Liver (tissue), 9 donors: ENCODE data around the gene GP1BB. TPM values are rescaled to one million over a fixed set of nuclear protein-coding genes. Genes with fewer than 3 reads are reported as not detected.
"Not testable (repeated sequence)": the region's sequence is repeated elsewhere in the genome, so short reads cannot be mapped to it uniquely, and the experiment has no call there.

Experiments used
- DNase-seq: peaks from one replicate; pipeline ENCODE4 v3.0.0-alpha.2; 2017; ENCODE audit warnings: low spot score
- H3K27ac ChIP-seq, 2 donors: one replicate each; pipeline ENCODE4 v1.7.0; 2013; ENCODE audit warnings: inconsistent platforms in 2 of 2, low read length in 2 of 2, control low read depth in 1 of 2, low read depth in 1 of 2, mild to moderate bottlenecking in 1 of 2
- H3K27me3 ChIP-seq, 4 donors: one replicate each; pipeline versions ENCODE4 v1.6.1 to v1.7.0; 2013; ENCODE audit warnings: low read length in 3 of 4, inconsistent platforms in 1 of 4, mild to moderate bottlenecking in 1 of 4, moderate library complexity in 1 of 4; ENCODE audit not compliant: control insufficient read depth in 4 of 4, insufficient read depth in 4 of 4
- H3K36me3 ChIP-seq, 4 donors: one replicate each; pipeline versions ENCODE4 v1.6.1 to v1.7.0; 2013; ENCODE audit warnings: low read length in 3 of 4, mild to moderate bottlenecking in 3 of 4, low read depth in 1 of 4, moderate library complexity in 1 of 4; ENCODE audit not compliant: control insufficient read depth in 4 of 4, insufficient read depth in 3 of 4
- H3K4me1 ChIP-seq, 4 donors: one replicate each; pipeline versions ENCODE4 v1.6.1 to v1.7.0; 2013; ENCODE audit warnings: low read length in 3 of 4, mild to moderate bottlenecking in 3 of 4, moderate library complexity in 1 of 4; ENCODE audit not compliant: control insufficient read depth in 4 of 4, insufficient read depth in 4 of 4
- H3K4me3 ChIP-seq, 3 donors: one replicate each; pipeline versions ENCODE4 v1.6.1 to v1.7.0; 2013; ENCODE audit warnings: low read length in 3 of 3, control low read depth in 1 of 3, low read depth in 1 of 3, mild to moderate bottlenecking in 1 of 3
- H3K9ac ChIP-seq, 2 donors: one replicate each; pipeline ENCODE4 v1.7.0; 2013; ENCODE audit warnings: low read length in 2 of 2, mild to moderate bottlenecking in 2 of 2, moderate library complexity in 2 of 2, control low read depth in 1 of 2, low read depth in 1 of 2
- H3K9me3 ChIP-seq, 4 donors: one replicate each; pipeline versions ENCODE4 v1.6.1 to v1.7.0; 2013; ENCODE audit warnings: low read length in 3 of 4; ENCODE audit not compliant: control insufficient read depth in 4 of 4
- GABPA ChIP-seq, 2 donors: IDR thresholded peaks in 1 of 2; conservative IDR thresholded peaks in 1 of 2; 2 replicates each; pipeline ENCODE4 v1.6.1; 2016; ENCODE audit warnings: antibody characterized with exemption in 2 of 2, mild to moderate bottlenecking in 1 of 2, moderate library complexity in 1 of 2
- HNF4A ChIP-seq, 2 donors: conservative IDR thresholded peaks; 2 replicates each; pipeline ENCODE4 v1.6.1; 2016; ENCODE audit warnings: antibody characterized with exemption in 2 of 2, mild to moderate bottlenecking in 2 of 2
- RAD21 ChIP-seq, 2 donors: IDR thresholded peaks; 2 replicates each; pipeline ENCODE4 v1.6.1; 2016; ENCODE audit warnings: antibody characterized with exemption in 2 of 2, mild to moderate bottlenecking in 2 of 2
- REST ChIP-seq: IDR thresholded peaks from 2 replicates; pipeline ENCODE4 v1.6.1; 2016; ENCODE audit warnings: antibody characterized with exemption, mild to moderate bottlenecking
- YY1 ChIP-seq: IDR thresholded peaks from 2 replicates; pipeline ENCODE4 v1.6.1; 2016; ENCODE audit warnings: antibody characterized with exemption, mild to moderate bottlenecking
- WGBS: extraction: QIAGEN DNeasy Blood & Tissue Kit; methylation state at CpG from one replicate; pipeline ENCODE4 v1.1.7; 2013; 5-methylcytosine and 5-hydroxymethylcytosine counted together
- polyA plus RNA-seq, 2 donors: library from polyadenylated mRNA; stranded (reverse) in 1 of 2; unstranded in 1 of 2; fragments of 200-250 nt in 1 of 2; fragments of >200 nt in 1 of 2; fragmentation: Nextera tagmentation in 1 of 2; extraction: Ambion mirVana in 1 of 2; gene quantifications; one replicate each; pipeline versions ENCODE4 v1.2.1 to v1.2.3, GENCODE V29; 2013 to 2015
- total RNA-seq, 2 donors: library from RNA; depleted of rRNA; stranded (reverse); fragments of >200 nt; gene quantifications; one replicate each; pipeline ENCODE4 v1.2.3, GENCODE V29; 2014
- donor health status: healthy.
- donor health status: healthy.
- donor health status: healthy.
- donor health status: healthy.
- donor health status: healthy.

The GP1BB gene
- total and polyA plus RNA-seq, 4 donors, result 0.38 to 5.7 (median 0.51) TPM; not detected in 1

- no peaks in the 10 kb centered on the region for H3K9me3 ChIP-seq
- WGBS, result 9% methylated on average over 89 of the region's 89 CpGs
- no peak overlapping the region for H3K9ac ChIP-seq
- no peak for DNase-seq
- H3K36me3 ChIP-seq, result no peaks in the 10 kb centered on the region
- H3K4me1 ChIP-seq, result peaks cover 15 to 23% (median 16%) of the 10 kb centered on the region in 4 donors
- no peak overlapping the region for H3K27ac ChIP-seq
- H3K4me3 ChIP-seq, result peak overlapping the region in 1 of 3 donors; percentile 29
- TF ChIP-seq GABPA (IDR thresholded peaks at IDR 0.05 in 1 of 2, conservative IDR thresholded peaks at IDR 0.05 in 1 of 2) (no peak), RAD21 (IDR thresholded peaks at IDR 0.05) (no peak), HNF4A (conservative IDR thresholded peaks at IDR 0.05) (no peak), YY1 (no peak)
- peaks cover 0 to 8% (median 5%) of the 10 kb centered on the region in 4 donors for H3K27me3 ChIP-seq
Measured at GRCh38 chr22:19723983-19724827, 866 bp downstream of the GP1BB start.

GRCh38 chr22:19724927-19725661 lies 1.8 kb downstream of the GP1BB start:
- no peaks in the 10 kb centered on the region for H3K9me3 ChIP-seq
- peaks cover 0 to 8% (median 5%) of the 10 kb centered on the region in 4 donors for H3K27me3 ChIP-seq
- H3K36me3 ChIP-seq, result no peaks in the 10 kb centered on the region
- no peak for DNase-seq
- no peak overlapping the region for H3K9ac ChIP-seq
- 76% methylated on average over 45 of the region's 45 CpGs for WGBS
- H3K27ac ChIP-seq, result no peak overlapping the region
- no peak overlapping the region for H3K4me3 ChIP-seq
- TF ChIP-seq REST (no peak), HNF4A (conservative IDR thresholded peaks at IDR 0.05) (no peak)
- peaks cover 15 to 23% (median 16%) of the 10 kb centered on the region in 4 donors for H3K4me1 ChIP-seq

GRCh38 chr22:19726064-19726788 lies 2.9 kb downstream of the GP1BB start:
- peaks cover 15 to 32% (median 19%) of the 10 kb centered on the region in 4 donors for H3K4me1 ChIP-seq
- H3K4me3 ChIP-seq, H3K9me3 ChIP-seq, DNase-seq, H3K27ac ChIP-seq, H3K9ac ChIP-seq, H3K27me3 ChIP-seq, H3K36me3 ChIP-seq: not testable (repeated sequence)
- WGBS, result 82% methylated on average over 96 of the region's 96 CpGs
